NCI-H774 (cell line): Measurements from ENCODE around the gene VSIG10L.
A peak's percentile ranks its signal among the peaks of the same experiment; 100 is the strongest.

Experiments
- DNase-seq: peaks from one replicate; lab custom pipeline; 2025; lab: John Stamatoyannopoulos, UW

VSIG10L gene

GRCh38 chr19:51341976-51342580 lies at the start of gene VSIG10L:
VSIG10L (minus strand) TSS chr19:51342139; CDS start chr19:51342124, 15 bp downstream.
- no peak for DNase-seq

GRCh38 chr19:51391073-51391611 lies 49.2 kb upstream of the VSIG10L start:
- DNase-seq, result no peak

GRCh38 chr19:51389143-51389542 lies 47.2 kb upstream of the VSIG10L start:
- no peak for DNase-seq

- DNase-seq, result no peak
Observed at GRCh38 chr19:51387924-51388389, 46.0 kb upstream of the VSIG10L start, which contains the start of gene LIM2. LIM2 (minus strand) TSS chr19:51387974; CDS start chr19:51387443, 531 bp downstream.

GRCh38 chr19:51386882-51387520 lies 45.1 kb upstream of the VSIG10L start:
- no peak for DNase-seq

GRCh38 chr19:51382004-51382403 lies 40.1 kb upstream of the VSIG10L start:
- no peak for DNase-seq

- no peak for DNase-seq
Observed at GRCh38 chr19:51380379-51380778, 38.4 kb upstream of the VSIG10L start.

GRCh38 chr19:51377422-51377821 lies 35.5 kb upstream of the VSIG10L start:
- DNase-seq, result no peak

DNA sequence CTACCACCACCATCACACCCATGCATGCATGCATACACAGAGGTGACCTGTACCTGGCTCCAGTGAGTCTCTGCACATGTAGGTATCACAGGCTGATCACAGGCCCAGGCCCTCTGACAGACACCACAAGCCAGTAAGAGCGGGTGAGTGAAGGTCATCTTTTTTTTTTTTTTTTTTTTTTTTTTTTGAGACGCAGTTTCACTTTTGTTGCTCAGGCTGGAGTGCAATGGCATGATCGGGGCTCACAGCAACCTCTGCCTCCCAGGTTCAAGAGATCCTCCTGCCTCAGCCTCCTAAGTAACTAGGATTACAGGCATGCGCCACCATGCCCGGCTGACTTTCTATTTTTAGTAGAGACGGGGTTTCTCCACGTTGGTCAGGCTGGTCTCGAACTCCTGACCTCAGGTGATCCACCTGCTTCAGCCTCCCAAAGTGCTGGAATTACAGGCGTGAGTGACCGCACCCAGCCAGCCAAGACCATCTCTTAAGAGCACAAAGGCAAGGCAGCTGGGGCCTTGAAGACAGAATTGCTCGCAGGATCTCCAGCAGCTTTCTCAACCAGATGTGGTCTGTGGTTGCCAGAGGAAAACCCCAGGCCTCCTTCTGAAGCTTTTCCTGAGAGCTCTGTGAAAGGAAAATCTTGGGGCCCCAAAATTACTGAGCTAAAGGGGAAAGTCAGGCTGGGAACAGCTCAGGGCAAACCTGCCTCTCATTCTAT lies 33.7 kb upstream of the VSIG10L start:
- no peak for DNase-seq

DNA sequence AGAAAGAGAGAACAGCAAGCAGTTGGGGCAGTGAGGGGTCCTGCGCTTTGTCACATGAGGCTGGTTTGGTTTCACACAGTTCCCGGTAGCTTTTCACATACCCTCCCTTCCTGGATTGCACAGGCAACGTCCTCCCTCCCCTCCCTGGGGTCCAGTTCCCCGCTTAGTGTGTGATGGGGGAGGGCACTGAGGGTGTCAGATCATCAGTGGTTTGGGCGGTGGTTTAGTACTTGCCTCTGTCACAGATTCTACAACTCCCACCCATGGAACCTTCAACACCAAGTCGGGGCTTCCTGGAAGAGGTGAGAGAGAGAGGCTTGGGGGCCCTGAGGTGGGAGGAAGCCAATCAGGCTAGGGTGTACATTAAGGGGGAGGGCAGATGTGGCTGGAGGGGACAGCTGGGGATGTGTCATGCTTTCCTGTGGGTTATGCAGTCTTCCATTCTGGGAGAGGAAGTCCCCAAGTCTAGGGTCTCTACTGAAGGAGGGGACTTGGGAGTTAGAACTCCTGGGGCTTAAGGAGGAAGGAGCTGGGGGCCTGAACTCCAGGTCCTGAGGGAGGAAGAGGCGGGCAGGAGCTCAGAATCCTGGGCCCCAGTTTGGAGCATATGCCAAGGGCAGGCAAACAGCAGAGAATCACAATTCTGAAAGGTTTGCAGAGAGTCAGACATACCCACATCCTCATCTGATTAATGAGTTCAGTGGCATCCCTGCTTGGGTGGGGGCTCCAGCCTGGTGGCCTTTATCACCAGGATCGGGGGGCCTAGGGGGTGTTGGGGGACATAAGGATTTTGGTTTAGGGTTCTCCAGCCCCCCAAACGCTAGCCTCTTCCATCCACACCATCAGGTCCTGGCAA lies 30.9 kb upstream of the VSIG10L start, which contains the start of gene NKG7:
Gene NKG7, minus strand, starts transcription at position 6 of the 856 bp plus-strand sequence. CDS start 119 bp downstream, outside the sequence.
- no peak for DNase-seq

DNA sequence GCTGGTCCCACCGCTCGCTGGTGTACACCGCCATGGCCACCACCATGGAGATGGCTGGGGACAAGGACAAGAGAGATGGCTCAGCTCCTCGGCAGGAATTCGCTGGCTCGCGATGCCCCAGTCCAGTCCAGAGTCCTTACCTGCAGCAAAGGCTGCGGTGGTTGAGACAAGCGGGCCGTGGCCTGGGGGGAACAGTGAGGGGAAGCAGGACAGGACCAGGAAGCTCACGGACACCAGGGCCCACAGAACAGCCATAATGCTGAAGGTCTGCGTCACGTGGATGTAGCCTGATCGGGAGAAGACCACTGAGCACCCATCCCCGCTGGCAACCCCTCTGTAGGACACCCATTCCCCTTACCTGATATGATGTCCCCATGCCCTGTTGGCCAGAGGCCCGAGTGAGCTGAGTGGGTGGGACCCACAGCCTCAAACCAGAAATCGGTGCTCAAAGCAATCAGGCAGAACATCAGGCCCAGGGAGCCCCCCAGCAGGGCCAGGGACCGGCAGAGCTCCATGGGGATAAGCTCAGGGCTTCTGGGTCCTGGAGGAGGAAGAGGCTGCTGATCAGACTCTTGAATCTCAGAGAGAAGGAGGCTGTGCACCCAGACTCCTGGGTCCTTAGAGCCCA lies 30.2 kb upstream of the VSIG10L start:
- no peak for DNase-seq

DNA sequence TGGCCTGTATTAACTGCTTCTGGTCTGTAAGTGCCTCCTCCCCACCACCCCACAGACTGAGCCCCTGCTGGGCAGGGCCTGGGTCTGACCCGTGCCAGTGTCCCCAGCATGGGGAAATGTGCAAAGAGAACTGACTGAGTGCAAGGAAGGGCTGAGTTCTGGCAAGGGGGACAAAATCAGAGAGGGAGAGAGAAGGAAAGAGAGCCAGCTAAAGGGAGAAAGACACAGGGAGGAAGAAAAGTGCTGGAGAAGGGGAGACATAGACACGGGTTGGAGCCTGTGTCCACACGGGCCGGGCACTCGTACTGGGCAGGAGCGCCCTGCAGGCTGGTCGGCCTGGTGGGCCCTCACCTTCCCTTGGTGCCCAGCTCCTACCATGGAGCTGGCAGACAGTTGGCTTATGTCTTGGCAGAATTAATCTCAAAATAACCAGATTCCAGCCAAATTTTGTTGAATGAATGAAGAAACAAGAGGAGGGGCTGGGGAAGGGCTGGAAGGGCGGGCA lies 29.3 kb upstream of the VSIG10L start:
- no peak for DNase-seq

- no peak for DNase-seq
Observed at GRCh38 chr19:51370230-51370629, 28.3 kb upstream of the VSIG10L start.

DNA sequence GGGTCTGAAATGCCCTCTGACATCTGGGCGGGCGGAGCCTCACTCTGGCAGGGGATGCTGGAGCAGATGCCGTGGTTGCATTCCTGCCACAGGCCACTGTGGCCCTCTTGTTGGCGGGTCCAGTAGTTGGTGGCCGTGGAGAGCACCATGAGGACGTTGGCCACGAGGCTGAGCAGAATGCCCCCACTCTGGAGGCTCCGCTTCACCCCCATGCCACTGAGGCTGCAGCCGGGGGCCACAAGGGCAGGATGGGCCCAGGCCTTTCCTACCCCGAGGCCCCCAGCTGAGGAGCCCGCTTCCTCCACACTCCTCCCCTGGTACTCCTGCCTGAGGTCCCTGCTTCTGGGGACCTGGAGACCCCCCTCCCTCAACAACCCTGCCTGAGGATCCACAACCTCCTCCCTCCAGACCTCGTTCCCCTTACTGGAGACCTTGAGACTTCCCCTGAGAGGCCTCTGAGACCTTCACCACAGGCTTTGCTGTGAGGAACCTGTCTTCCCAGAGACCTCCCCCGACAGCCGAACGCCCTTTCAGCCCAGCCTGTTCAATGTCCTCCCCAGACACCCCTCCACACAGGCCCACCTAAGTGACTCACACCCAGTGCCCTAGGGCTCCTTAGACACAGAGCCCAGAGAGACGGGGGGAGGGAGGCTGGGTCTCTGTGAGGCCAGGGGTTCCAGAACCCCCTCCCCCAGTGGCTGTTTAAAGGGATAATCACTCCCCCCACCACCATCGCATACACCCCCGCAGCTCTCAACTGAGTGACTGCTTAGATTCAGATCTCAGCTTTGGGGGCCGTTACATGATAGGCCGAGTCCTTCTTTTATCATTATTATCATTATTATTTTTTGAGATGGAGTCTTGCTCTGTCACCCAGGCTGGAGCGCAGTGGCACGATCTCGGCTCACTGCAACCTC lies 26.7 kb upstream of the VSIG10L start, which contains the start of gene CLDND2:
Gene CLDND2, minus strand, starts transcription at position 638 of the 917 bp plus-strand sequence. Its CDS starts 426 bp downstream, at position 212.
- DNase-seq, result no peak

- peak; percentile 91 for DNase-seq
Observed at GRCh38 chr19:51367565-51368365, 25.8 kb upstream of the VSIG10L start.

DNA sequence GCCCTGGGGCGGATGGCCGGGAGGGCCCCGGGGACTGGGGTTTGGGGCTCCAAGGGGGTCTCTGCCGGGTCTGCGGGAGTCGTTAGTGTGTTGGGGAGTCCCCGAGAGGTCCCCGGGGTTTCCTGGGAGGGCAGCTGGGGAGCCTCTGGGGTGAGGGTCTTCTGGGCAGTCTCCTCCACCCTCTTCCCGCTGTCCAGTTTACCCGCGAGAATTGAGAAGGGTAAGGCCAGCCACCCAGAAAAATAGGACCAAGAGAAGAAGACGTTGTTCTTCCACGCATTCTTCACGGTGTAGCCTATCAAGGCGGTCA lies 25.3 kb upstream of the VSIG10L start:
- no peak for DNase-seq

- peak; percentile 97 for DNase-seq
Observed at GRCh38 chr19:51366389-51367254, 24.7 kb upstream of the VSIG10L start.

GRCh38 chr19:51365965-51366388 lies 24.0 kb upstream of the VSIG10L start, which contains the start of gene ETFB:
ETFB (minus strand) TSS chr19:51366388; CDS start chr19:51366326, 62 bp downstream.
- no peak for DNase-seq
